22Rv1 (cell line): ENCODE results near the gene ANKS1B.

Experiments used
- CTCF ChIP-seq: fragments of 450-650 bp; IDR thresholded peaks from 2 replicates; pipeline ENCODE4 v1.5.1; 2017; ENCODE audit warnings: mild to moderate bottlenecking
- ZFX ChIP-seq: fragments of 450-650 bp; IDR thresholded peaks from 2 replicates; pipeline ENCODE4 v1.6.1; 2017; ENCODE audit warnings: antibody characterized with exemption, borderline replicate concordance

- TF ChIP-seq CTCF (no peak), ZFX (no peak)
Observed at GRCh38 chr12:99984271-99985128, at the start of gene ANKS1B.
